HG02840 (cell line): Measurements from ENCODE around the gene NBAS.

Source experiments
- ATAC-seq: cut with Tn5 transposase; IDR thresholded peaks from one replicate; pipeline ENCODE4 v1.9.1; 2021; ENCODE audit warnings: mild to moderate bottlenecking, moderate library complexity, moderate number of reproducible peaks; ENCODE audit not compliant: unreplicated experiment, low FRiP score

NBAS gene

DNA sequence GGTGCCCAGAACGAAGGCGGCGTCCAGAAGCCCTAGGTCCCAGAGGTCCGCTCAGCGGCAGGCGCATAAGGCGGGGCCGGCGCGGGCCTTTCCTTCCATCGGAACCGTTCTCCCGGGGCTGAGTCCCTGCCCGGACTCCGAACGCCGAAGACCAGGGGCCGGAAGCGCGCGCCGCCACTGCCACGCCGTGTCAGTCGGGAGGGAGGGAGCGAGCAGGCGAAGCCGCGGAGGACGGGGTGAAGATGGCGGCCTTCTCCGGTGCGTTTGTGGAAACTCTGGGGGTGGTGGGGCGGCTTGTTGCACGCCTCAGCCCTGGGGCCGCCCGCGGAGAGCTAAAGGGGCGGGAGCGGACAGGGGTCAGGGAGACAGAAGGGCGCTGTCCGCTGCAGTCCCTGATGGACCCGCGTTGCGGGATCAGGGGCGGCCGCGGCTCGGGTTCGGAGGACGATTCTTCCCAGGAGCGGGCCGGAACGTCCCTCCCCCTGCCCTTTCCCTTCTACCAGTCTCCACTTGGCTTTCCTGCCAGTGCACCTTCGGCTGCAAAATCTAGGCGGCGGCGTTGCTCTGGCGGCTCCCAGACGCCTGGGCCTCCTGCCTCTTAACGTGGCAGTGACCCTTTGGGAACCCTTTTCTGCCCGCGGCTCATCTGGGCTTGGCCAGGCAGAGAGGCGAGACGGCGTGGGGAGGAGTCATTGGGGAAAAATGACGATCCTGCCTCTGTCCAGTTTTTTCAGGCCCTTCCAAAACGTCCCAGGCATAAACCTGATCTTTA is 30.7 kb upstream of the NBAS start, which contains the start of gene DDX1:
TSS of gene DDX1 (plus strand) at position 177 of the 772 bp plus-strand sequence. CDS start at position 243, 66 bp downstream.
- peak; percentile 95 for ATAC-seq

DNA sequence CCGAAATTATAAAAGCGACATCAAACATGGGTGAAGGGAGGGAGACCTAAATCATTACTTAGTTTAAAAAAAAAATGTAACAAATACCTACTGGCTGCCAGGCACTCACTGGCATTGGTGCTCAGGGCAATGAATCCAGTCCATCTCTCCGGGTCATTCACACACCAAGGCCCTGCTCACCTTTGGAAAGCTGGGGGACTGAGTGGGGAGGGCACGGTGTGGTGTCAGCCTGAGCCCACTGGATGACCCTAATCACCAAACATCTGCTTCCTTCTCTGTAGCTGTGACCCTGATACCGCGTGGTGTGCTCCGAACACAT is 30.2 kb upstream of the NBAS start:
- ATAC-seq: no peak

DNA sequence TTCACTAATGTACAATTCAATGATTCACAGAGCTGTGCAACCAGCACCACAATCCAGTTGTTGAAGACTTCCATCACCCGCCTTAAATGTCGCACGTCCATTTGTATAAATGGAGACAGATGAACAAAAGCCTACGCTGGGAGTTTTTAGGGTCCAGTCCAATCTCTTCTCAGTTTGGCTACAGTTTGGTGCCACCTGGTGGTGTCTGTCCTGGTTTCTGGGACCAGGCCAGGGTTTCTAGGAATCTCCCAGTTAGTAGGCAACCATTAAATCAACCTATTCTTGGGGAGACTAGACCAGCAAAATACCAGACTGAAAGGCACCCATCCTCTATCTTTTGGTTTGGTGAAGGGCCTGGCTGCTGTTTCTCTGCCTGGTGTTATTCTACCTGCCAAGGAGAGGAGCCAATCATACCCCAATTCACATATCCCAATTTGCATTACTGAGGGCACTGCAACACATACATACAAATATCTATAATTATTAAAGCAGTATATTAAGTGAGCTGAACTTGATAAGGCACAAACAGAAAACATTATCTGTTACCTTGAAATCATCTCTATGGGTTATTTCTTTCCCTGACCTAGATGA is 27.3 kb upstream of the NBAS start:
- no peak for ATAC-seq

DNA sequence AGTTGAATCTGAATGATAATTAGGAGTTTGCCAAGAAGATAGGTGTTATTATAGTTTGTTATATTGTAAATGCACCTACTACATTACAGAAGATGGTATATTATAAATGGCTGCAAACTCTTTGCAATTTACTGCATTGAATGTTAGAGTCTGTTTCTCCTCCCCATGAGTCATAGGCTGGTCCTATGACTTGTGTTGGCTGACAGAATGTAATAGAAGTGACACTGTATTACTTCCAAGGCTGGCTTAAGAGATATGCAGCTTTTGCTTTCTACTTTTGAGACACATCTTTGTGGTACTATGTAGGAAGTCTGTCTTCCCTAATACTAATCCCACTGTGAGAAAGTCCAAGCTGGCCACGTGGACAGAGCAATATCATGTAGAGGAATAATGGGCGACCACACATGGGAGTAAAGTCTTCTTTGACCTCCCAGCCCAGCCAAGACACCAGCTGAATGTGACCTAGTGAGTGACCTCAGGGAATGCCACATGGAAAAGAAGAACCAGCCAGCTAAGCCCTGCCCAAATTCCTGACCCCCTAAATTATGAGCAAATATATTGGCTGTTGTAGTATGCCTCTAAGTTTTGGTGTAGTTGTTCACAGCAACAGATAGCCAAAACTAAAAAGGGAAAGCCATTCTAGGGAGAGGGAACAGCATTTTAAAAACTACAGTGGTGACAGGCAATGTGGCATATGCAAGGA is 23.8 kb upstream of the NBAS start:
- no peak for ATAC-seq

DNA sequence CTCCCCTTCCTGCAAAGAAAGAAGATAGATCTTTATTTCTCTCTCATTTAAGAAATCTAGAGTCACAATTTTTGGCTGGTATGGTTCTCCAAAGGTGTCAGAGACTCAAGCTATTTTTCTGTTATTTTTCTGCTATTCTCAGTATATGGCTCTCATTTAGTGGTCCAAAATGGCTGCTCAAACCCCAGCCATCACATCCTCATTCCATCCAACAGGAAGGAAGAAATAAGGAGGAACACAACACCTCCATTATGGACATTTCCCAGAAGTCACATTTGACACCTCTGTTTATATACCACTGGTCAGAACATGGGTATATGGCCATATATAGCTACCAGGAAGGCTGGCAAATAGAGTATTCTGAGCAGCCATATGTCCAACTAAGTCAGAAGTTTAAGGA is 23.2 kb upstream of the NBAS start:
- ATAC-seq: no peak

DNA sequence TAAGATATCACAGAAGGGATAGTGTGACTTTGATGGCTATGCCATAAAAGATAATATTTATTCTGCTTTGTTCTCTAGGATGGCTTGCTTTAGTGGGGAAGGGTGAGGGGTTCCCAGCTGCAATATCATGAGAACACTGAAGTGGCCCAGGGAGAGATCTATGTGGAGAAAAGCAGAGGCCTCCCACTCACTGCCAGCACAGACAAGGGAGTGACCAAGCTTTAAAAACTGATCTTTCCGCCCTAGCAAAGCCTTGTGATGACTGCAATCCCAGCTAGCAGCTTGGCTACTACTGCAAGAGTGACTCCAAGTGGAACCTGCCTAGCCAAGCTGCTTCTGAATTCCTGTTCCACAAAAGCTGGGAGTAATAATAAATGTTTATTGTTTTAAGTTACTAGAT is 22.7 kb upstream of the NBAS start:
- ATAC-seq: no peak

DNA sequence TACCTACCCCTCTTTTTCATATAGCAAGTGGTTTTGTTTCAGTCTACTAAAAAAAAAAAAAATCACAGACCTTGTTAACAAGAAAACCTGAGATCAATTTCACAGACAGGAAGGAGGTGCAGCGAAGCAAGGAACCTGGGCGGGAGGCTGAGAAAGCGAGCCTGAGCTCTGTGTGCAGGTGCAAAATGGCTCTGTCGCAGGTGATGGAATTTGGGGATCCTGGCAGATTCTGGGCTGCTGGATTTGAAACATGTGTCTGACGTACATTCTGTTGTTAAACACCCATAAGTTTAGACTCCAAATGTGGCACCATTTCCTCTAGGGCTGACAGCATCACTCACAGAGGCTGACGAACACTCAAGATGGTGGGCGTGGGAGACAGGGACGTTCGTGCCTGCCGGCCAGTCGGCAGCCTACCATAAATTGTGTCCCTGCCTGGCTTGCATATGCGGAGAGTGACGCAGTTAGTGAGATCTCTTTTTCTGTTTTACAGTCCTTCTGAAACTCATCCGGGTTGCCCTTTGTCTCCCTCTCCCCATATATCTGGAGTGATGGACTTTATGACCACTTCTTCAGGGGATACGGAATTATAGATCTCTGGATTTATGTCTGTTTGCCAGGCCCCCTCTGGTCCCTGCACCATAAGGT is 21.7 kb upstream of the NBAS start:
- no peak for ATAC-seq

DNA sequence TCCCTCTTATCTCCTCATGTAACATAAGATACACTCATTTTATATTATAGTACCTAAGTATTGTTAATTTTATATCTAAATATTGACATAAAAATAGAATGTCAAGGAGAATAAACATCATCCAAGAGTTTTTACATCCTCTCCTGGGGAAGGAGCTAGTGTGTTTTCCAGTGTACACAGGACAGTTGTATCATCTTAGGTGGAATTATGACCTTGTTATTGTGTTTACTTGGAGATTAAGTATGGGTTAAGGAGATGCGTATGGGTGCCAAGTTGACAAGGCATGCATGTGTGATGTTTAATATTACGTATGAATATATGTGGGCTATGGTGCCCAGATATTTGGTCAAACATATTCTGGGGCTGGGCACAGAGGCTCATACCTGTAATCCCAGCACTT is 19.3 kb upstream of the NBAS start:
- ATAC-seq: no peak

DNA sequence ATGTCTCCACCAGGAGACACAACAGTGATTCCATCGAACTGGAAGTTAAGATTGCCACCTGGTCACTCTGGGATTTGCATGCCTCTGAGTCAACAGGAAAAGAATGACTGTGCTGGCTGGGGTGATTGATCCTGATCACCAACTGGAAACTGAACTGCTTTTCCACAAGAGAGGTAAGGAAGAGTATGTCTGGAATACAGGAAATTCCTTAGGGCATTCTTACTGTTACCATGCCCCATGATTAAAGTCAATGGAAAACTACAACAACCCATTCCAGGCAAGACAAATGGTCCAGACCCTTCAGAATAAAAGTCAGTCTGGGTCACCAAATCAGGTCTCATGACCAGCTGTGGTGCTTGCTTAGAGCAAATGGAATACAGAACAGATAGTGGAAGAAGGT is 18.5 kb upstream of the NBAS start:
- no peak for ATAC-seq

DNA sequence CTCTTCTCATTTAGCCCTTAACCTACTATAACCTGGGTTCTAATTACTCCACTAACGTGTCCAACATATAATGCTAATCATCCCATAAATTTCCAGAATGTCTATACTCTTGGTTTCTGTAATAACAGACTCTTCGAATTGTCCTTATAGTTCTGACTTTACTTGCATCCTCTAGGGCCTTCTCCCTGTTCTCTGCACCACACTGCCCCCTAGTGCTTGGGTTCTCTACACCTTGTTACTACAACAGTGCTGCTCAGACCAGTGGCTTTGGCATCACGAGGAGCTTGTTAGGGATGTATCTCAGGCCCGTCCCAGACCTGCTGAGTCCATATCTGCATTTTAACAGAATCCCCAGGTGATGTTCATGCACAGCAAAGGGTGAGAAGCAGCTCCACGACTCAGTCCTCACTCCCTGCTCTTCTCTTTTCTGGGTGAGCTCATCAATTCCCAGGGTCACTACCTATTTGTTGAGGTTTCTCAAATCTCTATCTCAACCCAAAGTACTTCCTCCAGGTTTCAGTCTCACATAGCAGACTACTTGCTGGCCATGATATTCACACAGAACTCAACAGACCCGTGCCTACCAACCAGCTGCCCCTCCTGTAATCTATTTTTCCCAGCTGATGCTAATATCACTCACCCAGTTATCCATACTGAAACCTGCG is 16.1 kb upstream of the NBAS start:
- ATAC-seq: peak; percentile 87

DNA sequence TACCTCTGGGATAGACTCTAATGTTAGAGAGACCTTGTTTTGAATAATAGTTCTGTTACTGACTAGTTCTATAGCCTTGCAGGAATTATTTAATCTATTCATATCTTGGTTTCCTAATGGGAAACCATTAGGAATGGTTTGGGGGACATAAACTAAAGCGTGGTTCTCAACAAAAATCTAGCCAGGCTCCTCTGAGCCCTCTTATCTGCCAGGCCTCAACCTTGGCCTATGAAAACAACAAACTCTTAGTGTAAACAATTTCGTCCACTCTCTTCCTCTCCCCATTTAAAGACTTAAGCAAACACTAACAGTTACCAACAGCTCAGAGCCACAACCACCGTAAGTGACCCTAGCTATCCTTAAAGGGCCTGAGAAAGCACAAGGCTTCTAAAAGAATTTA is 10.6 kb upstream of the NBAS start:
- no peak for ATAC-seq

DNA sequence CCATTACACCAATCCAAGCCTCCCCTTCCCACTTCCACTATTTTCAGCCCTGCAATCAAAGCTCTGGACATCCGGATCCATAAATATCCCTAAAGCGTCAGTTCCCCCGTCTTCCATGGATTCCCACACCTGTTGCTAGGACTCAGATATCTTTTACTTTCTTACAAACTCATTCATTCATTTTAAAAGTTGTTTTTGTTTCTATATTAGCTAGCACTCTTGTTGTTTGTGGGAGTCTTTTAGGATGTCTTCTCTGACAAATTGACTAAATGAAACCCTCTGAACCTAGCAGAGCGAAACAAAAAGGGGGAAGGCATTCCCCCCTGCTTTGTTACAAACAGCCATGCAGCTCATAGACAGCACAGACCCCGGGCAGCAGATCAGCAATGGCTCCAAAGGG is 9.0 kb upstream of the NBAS start:
- no peak for ATAC-seq

DNA sequence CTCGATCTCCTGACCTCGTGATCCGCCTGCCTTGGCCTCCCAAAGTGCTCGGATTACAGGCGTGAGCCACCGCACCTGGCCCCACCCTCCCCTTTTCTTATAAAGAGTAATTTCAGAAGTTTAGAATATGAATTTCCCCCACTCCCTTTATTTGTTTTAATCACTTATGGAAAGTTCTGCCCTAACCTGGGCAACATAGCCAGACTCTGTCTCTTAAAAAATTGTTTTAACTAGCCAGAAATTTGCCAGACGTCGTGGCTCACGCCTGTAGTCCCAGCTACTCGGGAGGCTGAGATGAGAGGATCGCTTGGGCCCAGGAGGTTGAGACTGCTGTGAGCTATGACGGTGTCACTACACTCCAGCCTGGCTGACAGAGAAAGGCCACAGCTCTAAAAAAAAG is 7.7 kb upstream of the NBAS start:
- no peak for ATAC-seq

DNA sequence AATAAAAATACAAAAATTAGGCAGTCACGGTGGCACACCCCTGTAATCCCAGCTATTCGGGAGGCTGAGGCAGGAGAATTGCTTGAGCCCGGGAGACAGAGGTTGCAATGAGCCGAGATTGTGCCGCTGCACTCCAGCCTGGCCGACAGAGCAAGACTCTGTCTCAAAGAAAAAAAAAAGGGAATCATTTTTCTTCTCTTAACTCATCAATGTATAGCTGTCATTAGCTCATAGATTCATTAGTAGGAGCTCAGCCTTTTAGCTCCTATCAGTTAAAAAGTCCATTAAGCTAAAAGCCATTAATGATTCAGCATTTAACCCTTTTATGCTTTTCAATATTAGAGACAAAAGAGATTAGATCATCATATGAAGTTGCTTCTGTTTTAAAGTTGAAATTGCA is 5.8 kb upstream of the NBAS start:
- ATAC-seq: no peak

DNA sequence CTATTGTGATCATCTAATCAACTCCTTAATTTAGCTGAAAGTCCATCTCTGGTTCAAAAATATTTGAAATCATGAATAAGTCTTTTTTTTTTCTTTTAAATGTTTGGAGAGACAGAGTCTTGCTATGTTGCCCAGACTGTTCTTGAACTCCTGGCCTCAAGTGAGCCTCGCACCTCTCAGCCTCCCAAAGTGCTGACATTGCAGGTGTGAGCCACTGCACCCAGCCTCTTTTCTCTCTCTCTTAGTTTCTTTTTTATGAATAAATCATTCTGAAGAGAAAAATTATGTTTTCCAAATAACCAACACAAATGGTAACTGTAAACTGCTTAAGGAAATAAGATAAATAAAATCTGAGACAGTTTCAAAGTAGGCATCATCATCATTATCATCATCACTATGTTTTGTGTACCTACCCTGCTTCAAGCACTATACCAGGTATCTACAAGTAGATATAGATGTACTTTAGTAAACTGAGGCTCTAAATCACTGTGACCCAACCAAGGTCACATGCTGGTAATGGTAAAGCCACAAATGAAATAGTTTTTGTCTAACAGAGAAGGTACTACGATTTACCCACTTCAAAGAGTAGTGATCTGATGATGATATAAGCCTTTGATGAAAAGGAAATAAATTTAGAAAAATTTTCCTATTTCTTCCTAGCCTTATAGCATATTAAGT is 5.0 kb upstream of the NBAS start:
- no peak for ATAC-seq

DNA sequence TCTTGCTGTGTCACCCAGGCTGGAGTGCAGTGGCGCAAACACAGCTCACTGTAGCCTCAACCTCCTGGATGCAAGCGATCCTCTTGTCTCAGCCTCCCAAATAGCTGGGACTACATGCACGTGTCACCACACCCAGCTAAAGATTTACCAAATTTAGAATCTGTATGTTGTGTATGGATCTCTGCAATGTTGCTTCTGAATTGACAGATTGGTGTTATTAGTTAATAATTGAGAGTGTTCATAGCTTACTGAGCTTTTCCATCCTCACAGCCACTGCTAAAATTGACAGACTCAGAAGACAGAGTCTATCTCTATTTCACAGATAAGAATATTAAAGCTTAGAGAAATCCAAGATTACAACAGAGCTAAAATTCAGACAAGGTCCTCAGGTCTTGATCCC is 4.3 kb upstream of the NBAS start:
- ATAC-seq: no peak

DNA sequence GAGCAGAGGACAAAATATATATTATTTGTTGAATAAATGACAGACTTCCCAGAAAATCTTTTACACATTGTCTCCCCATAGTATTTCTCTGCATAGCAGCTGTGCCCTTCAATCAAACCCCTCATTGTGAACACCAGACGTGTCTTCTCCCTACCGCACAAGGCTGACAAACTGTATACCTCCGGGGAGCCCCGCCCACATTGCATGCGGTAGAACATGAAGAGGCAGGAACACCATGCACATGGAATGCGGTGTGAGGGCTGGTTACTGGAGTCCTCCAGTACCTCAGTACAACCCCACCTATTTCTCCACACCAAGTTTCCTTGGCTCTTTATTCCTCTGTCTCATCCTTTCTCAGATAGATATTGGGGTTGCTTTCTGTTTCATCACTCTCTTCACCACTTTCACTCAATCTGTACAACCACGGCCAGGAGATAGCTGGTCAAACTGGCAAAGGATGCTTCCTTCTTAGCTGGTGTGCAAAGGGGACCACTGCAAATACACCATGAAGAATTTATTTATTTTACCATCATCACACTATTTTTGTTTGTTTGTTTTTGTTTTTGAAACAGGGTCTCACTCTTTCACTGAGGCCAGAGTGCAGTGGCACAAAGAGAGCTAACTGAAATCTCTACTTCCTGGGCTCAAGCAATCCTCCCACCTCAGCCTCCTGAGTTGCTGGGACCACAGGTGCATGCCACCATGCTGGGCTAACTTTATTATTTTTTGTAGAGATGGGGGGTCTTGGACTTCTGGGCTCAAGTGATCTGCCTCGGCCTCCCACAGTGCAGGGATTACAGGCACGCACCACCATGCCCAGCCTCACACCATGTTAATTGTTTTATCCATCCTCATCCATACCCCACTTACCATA is 2.3 kb upstream of the NBAS start:
- ATAC-seq: no peak

DNA sequence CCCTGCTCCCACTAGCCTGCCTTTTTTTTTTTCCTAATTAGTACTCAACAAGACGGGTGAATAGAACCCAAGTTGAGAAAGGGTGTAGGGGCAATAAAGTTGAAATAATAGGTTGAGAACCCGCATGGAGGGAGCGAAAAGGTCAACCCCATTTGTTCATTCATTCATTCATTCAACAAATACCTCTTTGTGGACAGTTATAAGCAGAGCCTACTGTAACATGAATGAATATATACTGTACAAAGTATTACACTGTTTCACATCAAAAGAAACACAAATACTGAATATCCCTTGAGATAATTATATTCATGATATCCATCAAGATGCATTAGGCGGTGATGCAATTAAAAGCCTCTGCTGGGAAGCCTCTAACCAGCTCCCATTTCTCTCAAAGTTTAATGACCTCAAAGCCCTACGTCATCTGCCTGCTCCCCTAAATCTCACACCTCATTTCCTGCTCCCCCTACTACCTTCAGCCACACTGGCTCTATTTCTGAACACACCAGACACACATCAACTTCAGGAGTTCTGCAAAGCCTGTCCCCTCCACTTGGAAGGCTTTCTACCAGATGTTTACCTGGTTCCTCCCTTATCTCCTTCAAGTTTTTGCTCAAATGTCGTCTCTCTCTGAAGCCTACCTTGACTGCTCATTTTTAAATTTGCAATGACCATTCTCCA is 1.4 kb upstream of the NBAS start:
- ATAC-seq: no peak
